Activated CD4-positive, alpha-beta T cell treated with anti-CD3 and anti-CD28 coated beads, Interleukin-2, Interleukin-6, amounts not matched to agents 100 ng/mL and 50 ng/mL, durations not matched to agents 16 hours and 8 hours (primary cell): Measurements from ENCODE around the gene TEX44.
"Not testable (repeated sequence)": the region's sequence is repeated elsewhere in the genome, so short reads cannot be mapped to it uniquely, and the experiment has no call there.

Experiments used
- DNase-seq: peaks from one replicate; pipeline ENCODE4 v3.0.0-alpha.2; 2020

TEX44 gene

GRCh38 chr2:231592636-231593145 is at the start of gene TEX44:
TEX44 (plus strand) TSS chr2:231592864; CDS start chr2:231592952, 88 bp downstream.
- no peak for DNase-seq

GRCh38 chr2:231545105-231545902 is 47.4 kb upstream of the TEX44 start:
- peak; percentile 93 for DNase-seq

GRCh38 chr2:231546014-231546715 is 46.5 kb upstream of the TEX44 start:
- DNase-seq: no peak

GRCh38 chr2:231547315-231548110 is 45.2 kb upstream of the TEX44 start:
- DNase-seq: no peak

GRCh38 chr2:231548752-231549151 is 43.9 kb upstream of the TEX44 start:
- DNase-seq: no peak

GRCh38 chr2:231549446-231550239 is 43.0 kb upstream of the TEX44 start:
- DNase-seq: no peak

GRCh38 chr2:231552752-231553151 is 39.9 kb upstream of the TEX44 start:
- DNase-seq: no peak

GRCh38 chr2:231554327-231554726 is 38.3 kb upstream of the TEX44 start:
- no peak for DNase-seq

GRCh38 chr2:231554748-231555545 is 37.7 kb upstream of the TEX44 start:
- no peak for DNase-seq

GRCh38 chr2:231556496-231556895 is 36.2 kb upstream of the TEX44 start:
- DNase-seq: not testable (repeated sequence)

- no peak for DNase-seq
Measured at GRCh38 chr2:231556981-231557380, 35.7 kb upstream of the TEX44 start.

- DNase-seq: peak; percentile 82
Measured at GRCh38 chr2:231557571-231558217, 35.0 kb upstream of the TEX44 start.

GRCh38 chr2:231563378-231563961 is 29.2 kb upstream of the TEX44 start:
- peak; percentile 37 for DNase-seq

GRCh38 chr2:231565887-231566594 is 26.6 kb upstream of the TEX44 start:
- DNase-seq: no peak

- no peak for DNase-seq
Measured at GRCh38 chr2:231567159-231567558, 25.5 kb upstream of the TEX44 start.

GRCh38 chr2:231568098-231568784 is 24.4 kb upstream of the TEX44 start:
- DNase-seq: no peak

- DNase-seq: peak; percentile 13
Measured at GRCh38 chr2:231568785-231569435, 23.8 kb upstream of the TEX44 start.

GRCh38 chr2:231570915-231571314 is 21.7 kb upstream of the TEX44 start:
- DNase-seq: not testable (repeated sequence)
